Calu3 (cell line): ENCODE measurements around the gene OPCML. TPM values are rescaled to one million over a fixed set of nuclear protein-coding genes. Genes with fewer than 3 reads are reported as not detected.

ENCODE experiments used
- BruUV-seq: library from RNA; stranded (reverse); fragments of 400-500 nt; replicated peaks from 2 replicates; lab custom pipeline; 2021; lab: Mats Ljungman, UMichigan
- CTCF ChIA-PET: fragments of 300-600 bp; sonication (Branson Sonifier 250); formaldehyde crosslinking; loops from one replicate; lab custom pipeline; 2022; ENCODE audit warnings: antibody characterized with exemption; lab: Charles Lee
- DNase-seq: peaks from one replicate; pipeline ENCODE4 v3.0.0; 2022
- H3K27ac Mint-ChIP-seq: one replicate; pipeline ENCODE4 v1.8.0; 2022; ENCODE audit warnings: mixed read lengths; ENCODE audit not compliant: unreplicated experiment
- H3K27me3 Mint-ChIP-seq: one replicate; pipeline ENCODE4 v1.8.0; 2022; ENCODE audit warnings: mixed read lengths; ENCODE audit not compliant: unreplicated experiment
- H3K36me3 Mint-ChIP-seq: one replicate; pipeline ENCODE4 v1.8.0; 2022; ENCODE audit warnings: mild to moderate bottlenecking, moderate library complexity, mixed read lengths; ENCODE audit not compliant: insufficient read depth, unreplicated experiment
- H3K4me1 Mint-ChIP-seq: one replicate; pipeline ENCODE4 v1.8.0; 2022; ENCODE audit warnings: mild to moderate bottlenecking, low read depth, mixed read lengths; ENCODE audit not compliant: unreplicated experiment
- H3K4me3 Mint-ChIP-seq: one replicate; pipeline ENCODE4 v1.8.0; 2022; ENCODE audit warnings: mild to moderate bottlenecking, low read depth, moderate library complexity, mixed read lengths; ENCODE audit not compliant: unreplicated experiment
- H3K9me3 Mint-ChIP-seq: one replicate; pipeline ENCODE4 v1.8.0; 2022; ENCODE audit warnings: low read depth, mixed read lengths; ENCODE audit not compliant: unreplicated experiment
- CTCF ChIP-seq: fragments of 200-600 bp; IDR thresholded peaks from one replicate; pipeline ENCODE4 v1.8.0; 2022; ENCODE audit warnings: antibody characterized with exemption; ENCODE audit not compliant: unreplicated experiment
- intact Hi-C: fragments of 100-400 bp; cut with micrococcal nuclease; formaldehyde crosslinking; loops from one replicate; pipeline ENCODE4 v1.10.0; 2022; ENCODE audit not compliant: unreplicated experiment
- total RNA-seq: library from RNA; stranded (reverse); gene quantifications from 2 replicates; pipeline ENCODE4 v1.2.3, GENCODE V29; 2022

The OPCML gene
- total RNA-seq, 1 experiment from 2014 or later = not detected

GRCh38 chr11:132744771-132745170 is 787.5 kb downstream of the OPCML start:
- Mint-ChIP-seq H3K36me3 (no peaks in the 10 kb centered on the region), H3K27me3 (no peaks in the 10 kb centered on the region), H3K4me1 (no peaks in the 10 kb centered on the region), H3K4me3 (no peak overlapping the region), H3K9me3 (peaks cover 12% of the 10 kb centered on the region), H3K27ac (no peak overlapping the region)
- no peak for DNase-seq
- CTCF ChIA-PET = no interaction called here
- intact Hi-C loops = no loop called here
- BruUV-seq = no TSS peak
- no peak for TF ChIP-seq CTCF

GRCh38 chr11:132743601-132744000 is 788.7 kb downstream of the OPCML start:
- Mint-ChIP-seq H3K4me3 (no peak overlapping the region), H3K36me3 (no peaks in the 10 kb centered on the region), H3K27ac (no peak overlapping the region), H3K9me3 (peaks cover 12% of the 10 kb centered on the region), H3K27me3 (no peaks in the 10 kb centered on the region), H3K4me1 (no peaks in the 10 kb centered on the region)
- DNase-seq = no peak
- BruUV-seq = no TSS peak
- CTCF ChIA-PET = no interaction called here
- TF ChIP-seq CTCF = no peak
- intact Hi-C loops = no loop called here

- no peak for DNase-seq
- BruUV-seq = no TSS peak
- H3K4me3 Mint-ChIP-seq = no peak overlapping the region
- TF ChIP-seq CTCF = no peak
- H3K4me1 Mint-ChIP-seq = no peaks in the 10 kb centered on the region
- CTCF ChIA-PET = no interaction called here
- H3K36me3 Mint-ChIP-seq = no peaks in the 10 kb centered on the region
- intact Hi-C loops = no loop called here
- peaks cover 8% of the 10 kb centered on the region for H3K9me3 Mint-ChIP-seq
- no peaks in the 10 kb centered on the region for H3K27me3 Mint-ChIP-seq
- no peak overlapping the region for H3K27ac Mint-ChIP-seq
Measured at GRCh38 chr11:132742929-132743328, 789.4 kb downstream of the OPCML start.

GRCh38 chr11:132734217-132734616 is 798.1 kb downstream of the OPCML start:
- no TSS peak for BruUV-seq
- no peak for DNase-seq
- Mint-ChIP-seq H3K4me3 (no peak overlapping the region), H3K4me1 (no peaks in the 10 kb centered on the region), H3K36me3 (no peaks in the 10 kb centered on the region), H3K27ac (no peak overlapping the region), H3K9me3 (peaks cover 2% of the 10 kb centered on the region), H3K27me3 (no peaks in the 10 kb centered on the region)
- CTCF ChIA-PET = no interaction called here
- intact Hi-C loops = no loop called here
- no peak for TF ChIP-seq CTCF
